Memory B cell (primary cell): ENCODE results near the gene ADM2.
"Not testable (repeated sequence)": the region's sequence is repeated elsewhere in the genome, so short reads cannot be mapped to it uniquely, and the experiment has no call there.

Experiments used
- ATAC-seq: fragments of 150-1000 bp; cut with Tn5 transposase; 2 replicates; pipeline ENCODE4 v1.10.0; 2021; ENCODE audit warnings: low read depth, mild to moderate bottlenecking, moderate library complexity
- DNase-seq, 2 donors: peaks; one replicate each; pipeline ENCODE4 v3.0.0; 2022; ENCODE audit warnings: low spot score in 2 of 2
- H3K27ac Mint-ChIP-seq: one replicate; pipeline ENCODE4 v1.8.0; 2022; ENCODE audit warnings: mild to moderate bottlenecking, moderate library complexity, mixed read lengths
- H3K27me3 Mint-ChIP-seq: one replicate; pipeline ENCODE4 v1.8.0; 2022; ENCODE audit warnings: mixed read lengths
- H3K36me3 Mint-ChIP-seq: one replicate; pipeline ENCODE4 v1.8.0; 2022; ENCODE audit warnings: mild to moderate bottlenecking, mixed read lengths
- H3K4me1 Mint-ChIP-seq: one replicate; pipeline ENCODE4 v1.8.0; 2022; ENCODE audit warnings: mixed read lengths
- H3K4me3 Mint-ChIP-seq: one replicate; pipeline ENCODE4 v1.8.0; 2022; ENCODE audit warnings: mild to moderate bottlenecking, moderate library complexity, mixed read lengths
- H3K9me3 Mint-ChIP-seq: one replicate; pipeline ENCODE4 v1.8.0; 2022; ENCODE audit warnings: mixed read lengths

The ADM2 gene

DNA sequence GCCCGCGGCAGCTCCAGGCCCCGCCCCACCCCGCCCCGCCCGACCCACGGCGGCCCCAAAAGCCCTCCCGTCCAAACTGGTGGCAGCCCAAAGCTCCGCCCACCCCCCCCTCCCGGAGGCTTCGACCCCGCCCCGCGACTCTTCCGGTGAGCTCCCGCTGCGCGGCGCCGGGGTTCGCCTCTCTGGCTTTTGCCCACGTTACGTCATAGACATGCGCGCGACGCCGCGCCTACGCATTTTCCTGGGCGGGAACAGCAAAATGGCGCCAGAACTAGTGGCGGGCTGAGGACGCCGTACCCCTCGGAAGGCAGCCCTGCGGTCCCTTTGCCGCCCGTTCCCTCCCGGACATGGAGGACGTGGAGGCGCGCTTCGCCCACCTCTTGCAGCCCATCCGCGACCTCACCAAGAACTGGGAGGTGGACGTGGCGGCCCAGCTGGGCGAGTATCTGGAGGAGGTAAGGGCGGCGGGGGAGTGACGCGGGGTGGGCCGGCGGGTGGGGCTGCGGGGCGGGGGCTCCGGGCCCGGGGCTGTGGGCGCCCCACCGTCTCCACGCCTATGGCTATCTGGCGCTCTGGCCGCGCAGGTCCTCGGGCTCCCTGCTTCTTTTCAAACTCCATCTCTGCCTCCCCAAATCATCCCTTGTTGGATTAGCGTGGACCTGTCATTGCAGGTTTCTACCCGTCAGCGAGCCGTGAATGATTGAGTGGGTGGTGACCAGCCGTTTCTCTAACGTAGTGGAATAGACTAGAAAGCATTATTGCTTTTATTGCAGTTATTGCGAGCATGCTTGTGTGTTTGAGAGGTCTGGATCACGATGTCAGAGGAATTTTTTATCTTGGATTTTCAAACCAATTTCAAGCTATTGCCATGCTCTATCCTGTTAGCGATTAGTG lies 26.9 kb downstream of the ADM2 start, which contains the start of gene NCAPH2:
TSS of gene NCAPH2 (plus strand) at position 234 of the 894 bp plus-strand sequence. CDS start at position 348, 114 bp downstream.
- Mint-ChIP-seq H3K36me3 (peaks cover 2% of the 10 kb centered on the region), H3K4me1 (peaks cover 18% of the 10 kb centered on the region), H3K9me3 (no peaks in the 10 kb centered on the region), H3K27ac (peak within 1 kb of the TSS; percentile 97), H3K4me3 (peak within 1 kb of the TSS; percentile 98), H3K27me3 (no peaks in the 10 kb centered on the region)
- DNase-seq: peak; percentile 94 to 95
- ATAC-seq: peak; percentile 76

DNA sequence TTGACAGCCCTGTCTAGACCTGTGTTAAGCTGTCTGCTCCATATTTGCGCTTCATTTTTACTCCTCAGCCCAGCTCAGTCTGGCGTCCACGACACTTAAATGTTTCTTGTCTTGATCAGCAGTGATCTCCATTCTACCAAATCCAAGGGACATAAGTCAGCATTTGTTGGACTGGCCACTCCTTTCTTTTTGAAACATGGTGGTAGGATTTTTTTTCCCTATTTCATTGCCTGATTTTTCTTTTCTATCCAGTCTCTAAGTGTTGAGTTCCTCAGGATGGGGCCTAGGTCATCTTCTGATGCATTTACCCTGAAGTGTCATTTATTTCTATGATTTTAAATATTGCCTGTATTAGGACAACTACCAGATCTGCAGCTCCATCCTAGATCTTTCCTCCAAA lies 27.6 kb downstream of the ADM2 start:
- ATAC-seq (no peak), DNase-seq (no peak)
- Mint-ChIP-seq H3K27ac (peak overlapping the region; percentile 97), H3K4me1 (peaks cover 18% of the 10 kb centered on the region), H3K4me3 (peak overlapping the region; percentile 97), H3K9me3 (no peaks in the 10 kb centered on the region), H3K27me3 (no peaks in the 10 kb centered on the region), H3K36me3 (peaks cover 2% of the 10 kb centered on the region)

GRCh38 chr22:50513175-50513574 lies 31.8 kb downstream of the ADM2 start:
- Mint-ChIP-seq H3K27ac (no peak overlapping the region), H3K36me3 (peaks cover 11% of the 10 kb centered on the region), H3K9me3 (no peaks in the 10 kb centered on the region), H3K4me3 (no peak overlapping the region), H3K27me3 (no peaks in the 10 kb centered on the region), H3K4me1 (peaks cover 20% of the 10 kb centered on the region)
- DNase-seq (no peak), ATAC-seq (no peak)

GRCh38 chr22:50516068-50516467 lies 34.7 kb downstream of the ADM2 start:
- Mint-ChIP-seq H3K36me3 (peaks cover 12% of the 10 kb centered on the region), H3K4me3 (no peak overlapping the region), H3K27me3 (no peaks in the 10 kb centered on the region)

DNA sequence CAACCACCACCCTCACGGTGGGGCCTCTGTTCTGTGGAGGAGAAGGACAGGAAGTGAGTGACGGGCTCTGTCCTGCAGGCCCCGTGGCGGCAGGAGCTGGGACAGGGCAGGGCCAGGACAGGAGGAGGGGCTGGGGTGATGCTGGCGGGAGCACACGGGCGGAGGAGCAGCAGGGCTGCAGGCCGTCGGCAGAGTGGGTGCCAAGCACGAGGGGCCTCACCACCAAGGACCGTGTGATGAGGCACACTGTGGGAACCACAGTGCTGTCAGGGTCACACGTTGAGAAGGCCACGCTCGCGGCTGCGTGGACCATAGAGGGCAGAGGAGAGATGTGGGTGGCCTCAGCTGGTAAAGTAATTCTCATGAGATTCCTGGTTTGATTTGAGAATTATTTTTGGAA lies 35.5 kb downstream of the ADM2 start:
- Mint-ChIP-seq H3K9me3 (no peaks in the 10 kb centered on the region), H3K4me3 (no peak overlapping the region), H3K36me3 (peaks cover 15% of the 10 kb centered on the region), H3K27me3 (no peaks in the 10 kb centered on the region), H3K4me1 (peaks cover 8% of the 10 kb centered on the region), H3K27ac (no peak overlapping the region)
- no peak for ATAC-seq
- no peak for DNase-seq

More at GRCh38 chr22:50516068-50516467, 34.7 kb downstream of the ADM2 start:
- Mint-ChIP-seq H3K9me3 (no peaks in the 10 kb centered on the region), H3K4me1 (peaks cover 8% of the 10 kb centered on the region), H3K27ac (no peak overlapping the region)
- ATAC-seq: no peak
- DNase-seq: no peak

GRCh38 chr22:50517495-50518260 lies 36.3 kb downstream of the ADM2 start:
- ATAC-seq (no peak), DNase-seq (no peak)
- peaks cover 8% of the 10 kb centered on the region for H3K4me1 Mint-ChIP-seq
- H3K9me3 Mint-ChIP-seq: no peaks in the 10 kb centered on the region
- no peaks in the 10 kb centered on the region for H3K27me3 Mint-ChIP-seq
- H3K36me3 Mint-ChIP-seq: peaks cover 14% of the 10 kb centered on the region
- no peak overlapping the region for H3K4me3 Mint-ChIP-seq
- peak overlapping the region; percentile 50 for H3K27ac Mint-ChIP-seq

- H3K27me3 Mint-ChIP-seq: no peaks in the 10 kb centered on the region
- no peak for ATAC-seq
- no peak for DNase-seq
- H3K36me3 Mint-ChIP-seq: peaks cover 14% of the 10 kb centered on the region
- H3K9me3 Mint-ChIP-seq: no peaks in the 10 kb centered on the region
- H3K4me1 Mint-ChIP-seq: peaks cover 8% of the 10 kb centered on the region
- no peak overlapping the region for H3K27ac Mint-ChIP-seq
- H3K4me3 Mint-ChIP-seq: no peak overlapping the region
Observed at GRCh38 chr22:50518606-50519005, 37.3 kb downstream of the ADM2 start.

GRCh38 chr22:50519151-50519550 lies 37.8 kb downstream of the ADM2 start:
- H3K9me3 Mint-ChIP-seq: no peaks in the 10 kb centered on the region

GRCh38 chr22:50520184-50520583 lies 38.8 kb downstream of the ADM2 start:
- H3K4me3 Mint-ChIP-seq, H3K36me3 Mint-ChIP-seq, H3K27ac Mint-ChIP-seq, DNase-seq, H3K27me3 Mint-ChIP-seq, ATAC-seq, H3K9me3 Mint-ChIP-seq: not testable (repeated sequence)
- H3K4me1 Mint-ChIP-seq: peaks cover 10% of the 10 kb centered on the region

More at GRCh38 chr22:50519151-50519550, 37.8 kb downstream of the ADM2 start:
- peaks cover 14% of the 10 kb centered on the region for H3K36me3 Mint-ChIP-seq
- no peak overlapping the region for H3K27ac Mint-ChIP-seq
- DNase-seq (no peak), ATAC-seq (no peak)
- no peaks in the 10 kb centered on the region for H3K27me3 Mint-ChIP-seq
- H3K4me3 Mint-ChIP-seq: no peak overlapping the region
- peaks cover 8% of the 10 kb centered on the region for H3K4me1 Mint-ChIP-seq

- H3K36me3 Mint-ChIP-seq: peaks cover 5% of the 10 kb centered on the region
- H3K9me3 Mint-ChIP-seq: no peaks in the 10 kb centered on the region
- H3K4me3 Mint-ChIP-seq: no peak overlapping the region
- ATAC-seq (no peak), DNase-seq (no peak)
- H3K27ac Mint-ChIP-seq: no peak overlapping the region
- no peaks in the 10 kb centered on the region for H3K27me3 Mint-ChIP-seq
- peaks cover 8% of the 10 kb centered on the region for H3K4me1 Mint-ChIP-seq
Observed at GRCh38 chr22:50520826-50521453, 39.6 kb downstream of the ADM2 start.

DNA sequence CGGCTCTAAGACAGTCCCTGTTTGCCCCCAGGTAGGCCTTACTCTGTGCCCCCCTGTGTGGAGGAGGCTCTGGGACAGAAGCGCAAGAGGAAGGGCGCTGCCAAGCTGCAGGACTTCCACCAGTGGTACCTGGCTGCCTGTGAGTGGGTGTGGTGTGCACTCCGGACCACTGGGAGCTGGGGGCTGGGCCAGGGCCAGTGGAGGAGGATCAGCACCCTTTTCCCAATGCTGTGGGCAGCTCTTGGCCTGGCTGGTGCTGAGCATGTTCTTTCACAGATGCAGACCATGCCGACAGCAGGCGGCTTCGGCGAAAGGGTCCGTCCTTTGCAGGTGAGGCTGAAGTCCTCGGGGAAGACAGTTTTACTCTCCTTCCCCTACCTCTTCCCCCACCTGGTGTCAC lies 40.4 kb downstream of the ADM2 start:
- DNase-seq: no peak
- Mint-ChIP-seq H3K27ac (no peak overlapping the region), H3K9me3 (no peaks in the 10 kb centered on the region), H3K4me3 (no peak overlapping the region), H3K36me3 (peaks cover 5% of the 10 kb centered on the region), H3K27me3 (no peaks in the 10 kb centered on the region), H3K4me1 (peaks cover 9% of the 10 kb centered on the region)
- no peak for ATAC-seq

GRCh38 chr22:50522208-50522805 lies 41.0 kb downstream of the ADM2 start:
- peaks cover 5% of the 10 kb centered on the region for H3K36me3 Mint-ChIP-seq

DNA sequence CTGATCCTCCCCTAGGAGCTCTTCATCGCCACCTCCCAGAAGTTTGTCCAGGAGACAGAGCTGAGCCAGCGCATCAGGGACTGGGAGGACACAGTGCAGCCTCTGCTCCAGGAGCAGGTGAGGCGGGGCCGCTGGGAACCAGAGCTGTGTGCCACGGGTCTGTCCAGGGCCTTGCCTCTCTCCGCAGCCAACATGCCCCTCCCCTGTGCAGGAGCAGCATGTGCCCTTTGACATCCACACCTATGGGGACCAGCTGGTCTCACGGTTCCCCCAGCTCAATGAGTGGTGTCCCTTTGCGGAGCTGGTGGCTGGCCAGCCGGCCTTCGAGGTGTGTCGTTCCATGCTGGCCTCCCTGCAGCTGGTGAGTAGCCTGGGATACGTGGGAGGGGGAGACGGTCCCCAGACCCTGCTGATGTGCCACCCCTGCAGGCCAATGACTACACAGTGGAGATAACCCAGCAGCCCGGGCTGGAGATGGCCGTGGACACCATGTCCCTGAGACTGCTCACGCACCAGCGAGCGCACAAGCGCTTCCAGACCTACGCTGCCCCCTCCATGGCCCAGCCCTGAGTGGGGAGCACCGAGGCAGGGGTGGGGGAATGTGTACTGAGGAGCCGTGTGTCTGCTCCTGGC lies 41.6 kb downstream of the ADM2 start:
- Mint-ChIP-seq H3K27ac (no peak overlapping the region), H3K36me3 (peaks cover 5% of the 10 kb centered on the region), H3K4me3 (peak overlapping the region; percentile 5), H3K27me3 (no peaks in the 10 kb centered on the region), H3K4me1 (peaks cover 20% of the 10 kb centered on the region), H3K9me3 (no peaks in the 10 kb centered on the region)
- no peak for DNase-seq
- no peak for ATAC-seq

More at GRCh38 chr22:50522208-50522805, 41.0 kb downstream of the ADM2 start:
- ATAC-seq (no peak), DNase-seq (no peak)
- no peak overlapping the region for H3K27ac Mint-ChIP-seq
- H3K4me3 Mint-ChIP-seq: no peak overlapping the region
- H3K27me3 Mint-ChIP-seq: no peaks in the 10 kb centered on the region
- H3K9me3 Mint-ChIP-seq: no peaks in the 10 kb centered on the region
- H3K4me1 Mint-ChIP-seq: peaks cover 15% of the 10 kb centered on the region
